Measurements from ENCODE around the gene LGR5. TPM values are rescaled to one million over a fixed set of nuclear protein-coding genes. Genes with fewer than 3 reads are reported as not detected.

LGR5 gene
- total and polyA plus RNA-seq, 10 of the 15 experiments (the other 5 are each of a cell fraction or from before 2014, with no cell fraction given), result 2.1 TPM; not detected in 9

GRCh38 chr12:71504476-71504875 lies 64.9 kb downstream of the LGR5 start:
- Histone ChIP-seq H2AFZ (ENCODE audit: control insufficient read depth, low read depth, low read length) (no peak overlapping the region), H3K9ac (ENCODE audit: control insufficient read depth, insufficient read depth, low read length) (no peak overlapping the region), H3K4me1 (ENCODE audit: control insufficient read depth, insufficient read depth, low read length) (no peaks in the 10 kb centered on the region), H3K27me3 (replicated peaks in 1 of 2; ENCODE audit: control insufficient read depth in 2 of 2, insufficient read depth in 2 of 2, low read length in 1 of 2) (no peaks in the 10 kb centered on the region), H3K4me3 (no peak overlapping the region), H3K4me2 (ENCODE audit: control insufficient read depth, insufficient read depth) (no peak overlapping the region), H3K9me3 (replicated peaks; ENCODE audit: control insufficient read depth, insufficient read depth, low read length) (no peaks in the 10 kb centered on the region), H4K20me1 (ENCODE audit: control insufficient read depth, insufficient read depth) (no peaks in the 10 kb centered on the region), H3K36me3 (ENCODE audit: control insufficient read depth in 2 of 2, insufficient read depth in 2 of 2, low read length in 1 of 2) (no peaks in the 10 kb centered on the region), H3K27ac (ENCODE audit: control insufficient read depth, insufficient read depth) (no peak overlapping the region), H3K79me2 (ENCODE audit: control insufficient read depth, insufficient read depth, low read length) (no peaks in the 10 kb centered on the region)
- ChIA-PET CTCF (no interaction called here), POLR2A (no interaction called here), RAD21 (ENCODE audit: unreplicated experiment) (interaction anchor here (1.1 kb wide), 1 partner anchor 79 kb away, joined by 3 read pairs; no protein-coding TSS in a partner anchor), SMC1A (ENCODE audit: uncharacterized antibody, unreplicated experiment) (no interaction called here)
- no peak for ATAC-seq
- no peak for DNase-seq (ENCODE audit: low read depth, low spot score)
- no TSS peak for BruUV-seq (replicated peaks)
- intact Hi-C loops (cut with micrococcal nuclease; ENCODE audit: unreplicated experiment), result no loop called here
- TF ChIP-seq SUPT20H (IDR thresholded peaks at IDR 0.05; ENCODE audit: borderline replicate concordance, control insufficient read depth, low read depth, low read length), result no peak
- TF ChIP-seq RELA (IDR thresholded peaks at IDR 0.05; ENCODE audit: borderline replicate concordance, partially characterized antibody), result no peak
- no peak for TF ChIP-seq WRNIP1 (IDR thresholded peaks at IDR 0.05; ENCODE audit: borderline replicate concordance, low read depth, low read length)
- TF ChIP-seq RCOR1 (conservative IDR thresholded peaks at IDR 0.05; ENCODE audit: low read depth, low read length), result no peak
- TF ChIP-seq MXI1 (IDR thresholded peaks at IDR 0.05; ENCODE audit: low read depth, low read length), result no peak
- no peak for TF ChIP-seq CREM (IDR thresholded peaks at IDR 0.05; ENCODE audit: low read depth)
- TF ChIP-seq, protein P1, sequence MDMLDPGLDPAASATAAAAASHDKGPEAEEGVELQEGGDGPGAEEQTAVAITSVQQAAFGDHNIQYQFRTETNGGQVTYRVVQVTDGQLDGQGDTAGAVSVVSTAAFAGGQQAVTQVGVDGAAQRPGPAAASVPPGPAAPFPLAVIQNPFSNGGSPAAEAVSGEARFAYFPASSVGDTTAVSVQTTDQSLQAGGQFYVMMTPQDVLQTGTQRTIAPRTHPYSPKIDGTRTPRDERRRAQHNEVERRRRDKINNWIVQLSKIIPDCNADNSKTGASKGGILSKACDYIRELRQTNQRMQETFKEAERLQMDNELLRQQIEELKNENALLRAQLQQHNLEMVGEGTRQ (IDR thresholded peaks at IDR 0.05; ENCODE audit: borderline replicate concordance, low read depth, low read length), result no peak
- TF ChIP-seq CHD4 (IDR thresholded peaks at IDR 0.05), result no peak
- no peak for TF ChIP-seq NFIC (IDR thresholded peaks at IDR 0.05; ENCODE audit: low read depth, low read length)
- TF ChIP-seq BRCA1 (IDR thresholded peaks at IDR 0.05; ENCODE audit: low read depth, low read length), result no peak
- no peak for TF ChIP-seq HDAC2 (IDR thresholded peaks at IDR 0.05)
- no peak for TF ChIP-seq ZBTB11 (CRISPR knock-in tag; IDR thresholded peaks at IDR 0.05)
- no peak for TF ChIP-seq MTA3 (IDR thresholded peaks at IDR 0.05; ENCODE audit: borderline replicate concordance, low read length)
- no peak for TF ChIP-seq BACH1 (IDR thresholded peaks at IDR 0.05; ENCODE audit: borderline replicate concordance)
- 64% methylated on average over 3 of the region's 3 CpGs for WGBS (ENCODE audit: insufficient coverage, insufficient replicate concordance, low lambda C conversion rate, missing lambda C conversion rate)
- in situ Hi-C loops (cut with MboI), result no loop called here
- no peak for FAIRE-seq

Measured in GM12878 (cell line).